Omental fat pad (tissue), 4 donors: Measurements from ENCODE around the gene KCNB1. TPM values are rescaled to one million over a fixed set of nuclear protein-coding genes. Genes with fewer than 3 reads are reported as not detected.

ENCODE experiments used
- ATAC-seq: fragments of 150-250 bp; one replicate; pipeline ENCODE4 v1.9.1; 2016; ENCODE audit warnings: mild to moderate bottlenecking, moderate library complexity; ENCODE audit not compliant: low FRiP score
- DNase-seq: peaks from one replicate; pipeline ENCODE4 v3.0.0-alpha.2; 2019; ENCODE audit warnings: low spot score
- total RNA-seq, 4 donors: library from RNA; depleted of rRNA; stranded (reverse); fragments of >200 nt; gene quantifications; one replicate each; pipeline ENCODE4 v1.1.0, GENCODE V29; 2016
- TF ChIP-seq, protein P1 (sequence below), 3 donors: fragments of 450-650 bp; IDR thresholded peaks; one replicate each; pipeline ENCODE4 v1.5.1; 2016 to 2017; ENCODE audit warnings: antibody characterized with exemption in 3 of 3, mild to moderate bottlenecking in 3 of 3, moderate library complexity in 2 of 3

The KCNB1 gene
- total RNA-seq, 4 donors from 2014 or later: 15.0 to 34.4 (median 22.9) TPM

GRCh38 chr20:49480236-49480635 lies 2.2 kb downstream of the KCNB1 start:
- ATAC-seq (no peak), DNase-seq (no peak)
- TF ChIP-seq, protein P1, sequence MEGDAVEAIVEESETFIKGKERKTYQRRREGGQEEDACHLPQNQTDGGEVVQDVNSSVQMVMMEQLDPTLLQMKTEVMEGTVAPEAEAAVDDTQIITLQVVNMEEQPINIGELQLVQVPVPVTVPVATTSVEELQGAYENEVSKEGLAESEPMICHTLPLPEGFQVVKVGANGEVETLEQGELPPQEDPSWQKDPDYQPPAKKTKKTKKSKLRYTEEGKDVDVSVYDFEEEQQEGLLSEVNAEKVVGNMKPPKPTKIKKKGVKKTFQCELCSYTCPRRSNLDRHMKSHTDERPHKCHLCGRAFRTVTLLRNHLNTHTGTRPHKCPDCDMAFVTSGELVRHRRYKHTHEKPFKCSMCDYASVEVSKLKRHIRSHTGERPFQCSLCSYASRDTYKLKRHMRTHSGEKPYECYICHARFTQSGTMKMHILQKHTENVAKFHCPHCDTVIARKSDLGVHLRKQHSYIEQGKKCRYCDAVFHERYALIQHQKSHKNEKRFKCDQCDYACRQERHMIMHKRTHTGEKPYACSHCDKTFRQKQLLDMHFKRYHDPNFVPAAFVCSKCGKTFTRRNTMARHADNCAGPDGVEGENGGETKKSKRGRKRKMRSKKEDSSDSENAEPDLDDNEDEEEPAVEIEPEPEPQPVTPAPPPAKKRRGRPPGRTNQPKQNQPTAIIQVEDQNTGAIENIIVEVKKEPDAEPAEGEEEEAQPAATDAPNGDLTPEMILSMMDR (IDR thresholded peaks at IDR 0.05): no peak

DNA sequence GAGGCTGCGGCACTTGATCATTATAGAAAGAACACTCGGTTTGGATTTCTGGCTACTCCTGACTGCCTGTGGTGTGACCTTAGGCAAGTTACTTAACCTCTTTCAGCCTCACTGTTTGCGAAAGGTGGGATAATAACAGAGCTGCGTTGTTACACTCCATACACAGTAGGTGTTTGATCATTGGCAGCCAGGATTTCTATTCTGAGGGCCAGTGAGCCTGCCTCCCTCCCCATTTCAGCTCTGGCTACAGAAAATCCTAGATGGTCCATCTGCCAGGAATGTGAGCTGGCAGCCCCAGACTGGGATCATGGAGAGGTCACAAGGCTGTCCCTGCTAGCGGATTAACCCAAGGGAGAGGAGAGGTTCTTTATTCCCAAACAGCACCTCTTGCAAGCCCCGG lies 2.7 kb downstream of the KCNB1 start:
- ATAC-seq (no peak), DNase-seq (no peak)
- TF ChIP-seq, protein P1 (IDR thresholded peaks at IDR 0.05): no peak

- no peak for DNase-seq
- ATAC-seq: no peak
- TF ChIP-seq, protein P1 (IDR thresholded peaks at IDR 0.05): no peak
These were observed 3.4 kb downstream of the KCNB1 start for GRCh38 chr20:49478754-49479689.

DNA sequence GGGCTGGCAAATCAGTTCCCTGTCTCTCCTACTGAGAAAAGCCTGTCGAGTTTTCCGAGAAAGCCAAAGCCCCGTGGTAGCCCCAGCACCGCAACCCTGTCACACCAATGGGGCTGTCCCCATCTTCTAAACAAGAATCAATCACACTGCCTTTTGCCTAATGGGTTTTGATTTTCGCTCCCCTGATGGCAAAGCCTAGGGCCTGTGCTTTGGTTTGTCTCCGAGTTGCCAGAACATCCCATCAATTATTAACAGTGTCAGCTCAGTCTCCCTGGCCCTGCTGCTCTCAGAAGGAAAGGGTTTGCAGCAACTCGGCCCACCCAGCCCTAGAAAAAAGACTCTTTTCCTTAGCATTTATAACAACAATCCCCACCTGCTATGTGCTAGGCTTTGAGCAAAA lies 4.2 kb downstream of the KCNB1 start:
- no peak for ATAC-seq
- TF ChIP-seq, protein P1 (IDR thresholded peaks at IDR 0.05): no peak
- DNase-seq: no peak

DNA sequence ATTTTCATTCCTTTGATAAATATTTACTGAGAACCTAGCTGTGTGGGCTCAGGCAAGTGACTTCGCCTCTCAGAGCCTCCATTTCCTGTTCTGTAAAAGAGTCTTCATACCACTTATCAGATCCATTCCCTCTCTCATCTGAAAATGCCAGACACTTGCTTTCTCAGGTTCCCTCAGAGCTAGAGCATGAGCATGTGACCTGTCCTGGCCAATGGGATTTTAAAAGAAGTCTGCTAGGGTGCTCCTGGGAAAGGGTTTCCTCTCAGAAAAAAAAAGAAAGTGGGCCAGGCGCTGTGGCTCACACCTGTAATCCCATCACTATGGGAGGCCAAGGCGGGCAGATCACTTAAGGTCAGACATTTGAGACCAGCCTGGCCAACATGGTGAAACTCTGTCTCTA lies 5.3 kb downstream of the KCNB1 start:
- DNase-seq (no peak), ATAC-seq (no peak)
- TF ChIP-seq, protein P1 (IDR thresholded peaks at IDR 0.05): no peak

- no peak for DNase-seq
- no peak for ATAC-seq
- TF ChIP-seq, protein P1 (IDR thresholded peaks at IDR 0.05): no peak
These were observed 6.5 kb downstream of the KCNB1 start for GRCh38 chr20:49476016-49476355.
